Type B pancreatic cell (in vitro differentiated cells): ENCODE data around the gene FGD3. TPM values are rescaled to one million over a fixed set of nuclear protein-coding genes. Genes with fewer than 3 reads are reported as not detected.

Experiments used
- DNase-seq: peaks from one replicate; pipeline ENCODE4 v3.0.0; 2021; ENCODE audit warnings: mixed read lengths; ENCODE audit not compliant: unreplicated experiment; ENCODE audit errors: extremely low spot score
- H3K27ac Mint-ChIP-seq: 2 replicates; pipeline ENCODE4 v1.8.0; 2021; ENCODE audit warnings: mild to moderate bottlenecking, mixed read lengths
- H3K27me3 Mint-ChIP-seq: 2 replicates; pipeline ENCODE4 v1.8.0; 2021; ENCODE audit warnings: mixed read lengths
- H3K36me3 Mint-ChIP-seq: 2 replicates; pipeline ENCODE4 v1.8.0; 2021; ENCODE audit warnings: mixed read lengths
- H3K4me1 Mint-ChIP-seq: one replicate; pipeline ENCODE4 v1.8.0; 2021; ENCODE audit warnings: mixed read lengths; ENCODE audit not compliant: unreplicated experiment
- H3K4me3 Mint-ChIP-seq: 2 replicates; pipeline ENCODE4 v1.8.0; 2021; ENCODE audit warnings: mild to moderate bottlenecking, mixed read lengths
- H3K9me3 Mint-ChIP-seq: 2 replicates; pipeline ENCODE4 v1.8.0; 2021; ENCODE audit warnings: mixed read lengths
- total RNA-seq: library from RNA; stranded (reverse); gene quantifications from 2 replicates; pipeline ENCODE4 v1.2.1, GENCODE V29; 2021; ENCODE audit warnings: low replicate concordance
- TF ChIP-seq, protein P1 (sequence below): fragments of 200-600 bp; sonication (generic); conservative IDR thresholded peaks from 2 replicates; pipeline ENCODE4 v1.5.0; 2021; ENCODE audit warnings: antibody characterized with exemption, mild to moderate bottlenecking

The FGD3 gene
- total RNA-seq, 1 donor from 2014 or later: 5.5 TPM

DNA sequence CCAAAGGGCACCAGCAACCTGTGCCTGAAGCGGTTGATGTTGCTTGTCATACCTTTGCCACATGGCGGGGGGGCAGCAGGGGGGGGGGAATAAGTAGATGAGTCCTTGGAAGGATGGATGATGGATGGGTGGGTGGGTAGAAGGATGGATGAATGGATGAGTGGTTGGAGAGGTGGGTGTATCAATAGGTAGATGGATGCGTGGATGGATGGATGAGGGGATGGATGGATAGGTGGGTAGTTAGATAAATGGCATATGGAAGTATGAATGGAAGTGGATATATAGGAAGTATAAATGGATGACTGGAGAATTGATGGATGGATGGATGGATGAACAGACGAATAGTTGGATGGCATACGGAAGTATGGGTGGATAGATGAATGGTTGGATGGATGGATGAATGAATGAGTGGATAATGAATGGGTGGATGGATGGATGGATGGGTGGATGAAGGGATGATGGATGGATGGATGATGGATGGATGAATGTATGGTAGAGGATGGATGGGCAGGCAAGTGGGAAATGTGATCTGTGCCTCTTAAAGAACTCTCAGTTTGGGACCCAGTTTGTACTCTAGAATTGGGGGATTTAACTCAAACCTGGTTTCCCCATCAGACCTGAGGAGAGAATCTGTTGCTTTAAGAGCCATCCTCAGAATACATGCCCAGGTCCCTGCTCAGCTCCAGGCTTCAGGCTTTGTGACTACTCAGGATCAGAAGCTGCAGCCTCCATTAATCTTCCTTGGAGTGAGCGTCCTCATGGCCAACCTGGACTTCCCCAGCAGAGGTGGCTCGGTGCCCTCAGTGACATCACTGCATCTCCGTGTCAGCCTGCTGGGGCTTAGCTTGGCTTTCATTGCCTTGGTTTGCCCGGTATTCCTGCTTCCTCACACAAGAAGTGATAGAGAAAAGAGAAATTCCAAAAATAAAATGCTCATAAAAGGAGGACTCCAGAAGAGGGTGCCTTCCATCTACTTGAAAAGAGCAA, 83.6 kb downstream of the FGD3 start:
- Mint-ChIP-seq H3K4me1 (peaks cover 5% of the 10 kb centered on the region), H3K4me3 (no peak overlapping the region), H3K9me3 (no peaks in the 10 kb centered on the region), H3K36me3 (no peaks in the 10 kb centered on the region), H3K27ac (no peak overlapping the region), H3K27me3 (peaks cover 3% of the 10 kb centered on the region)
- DNase-seq: no peak
- TF ChIP-seq, protein P1, sequence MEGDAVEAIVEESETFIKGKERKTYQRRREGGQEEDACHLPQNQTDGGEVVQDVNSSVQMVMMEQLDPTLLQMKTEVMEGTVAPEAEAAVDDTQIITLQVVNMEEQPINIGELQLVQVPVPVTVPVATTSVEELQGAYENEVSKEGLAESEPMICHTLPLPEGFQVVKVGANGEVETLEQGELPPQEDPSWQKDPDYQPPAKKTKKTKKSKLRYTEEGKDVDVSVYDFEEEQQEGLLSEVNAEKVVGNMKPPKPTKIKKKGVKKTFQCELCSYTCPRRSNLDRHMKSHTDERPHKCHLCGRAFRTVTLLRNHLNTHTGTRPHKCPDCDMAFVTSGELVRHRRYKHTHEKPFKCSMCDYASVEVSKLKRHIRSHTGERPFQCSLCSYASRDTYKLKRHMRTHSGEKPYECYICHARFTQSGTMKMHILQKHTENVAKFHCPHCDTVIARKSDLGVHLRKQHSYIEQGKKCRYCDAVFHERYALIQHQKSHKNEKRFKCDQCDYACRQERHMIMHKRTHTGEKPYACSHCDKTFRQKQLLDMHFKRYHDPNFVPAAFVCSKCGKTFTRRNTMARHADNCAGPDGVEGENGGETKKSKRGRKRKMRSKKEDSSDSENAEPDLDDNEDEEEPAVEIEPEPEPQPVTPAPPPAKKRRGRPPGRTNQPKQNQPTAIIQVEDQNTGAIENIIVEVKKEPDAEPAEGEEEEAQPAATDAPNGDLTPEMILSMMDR: no peak

DNA sequence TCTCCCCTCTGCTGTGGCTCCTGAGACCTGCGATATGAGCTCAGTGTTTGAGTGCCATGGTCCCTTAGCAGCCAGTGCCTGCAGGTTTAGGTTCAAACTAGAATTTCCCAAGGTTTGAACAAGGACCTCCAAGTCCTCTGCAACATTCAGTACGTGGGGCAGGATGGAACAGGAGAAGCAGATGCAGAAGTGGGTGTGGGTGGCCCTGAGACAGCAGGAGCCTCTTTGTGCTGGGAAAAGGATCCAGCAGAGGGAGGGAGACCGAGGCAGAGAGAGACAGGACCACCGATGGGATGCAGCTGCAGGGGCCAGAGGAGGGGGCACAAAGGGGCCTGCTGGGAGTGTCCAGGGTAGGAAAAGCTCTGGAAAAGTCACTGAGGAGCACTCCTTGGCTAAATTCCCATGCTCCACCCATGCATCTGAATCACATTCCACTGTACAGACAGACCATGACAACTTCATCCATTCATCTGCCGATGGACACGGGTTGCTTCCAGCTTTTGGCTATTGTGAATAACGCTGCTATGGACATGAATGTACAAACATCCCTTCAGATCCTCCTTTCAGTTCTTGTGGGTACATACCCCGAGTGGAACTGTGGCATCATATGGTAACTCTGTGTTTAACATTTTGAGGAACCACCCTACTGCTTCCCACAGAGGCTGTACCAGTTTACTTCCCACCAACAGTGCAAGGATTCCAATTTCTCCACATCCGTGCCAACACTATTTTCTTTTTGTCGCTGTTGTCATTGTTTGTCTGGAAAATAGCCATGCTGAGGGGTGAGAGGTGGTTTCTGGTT, 84.5 kb downstream of the FGD3 start:
- no peak for DNase-seq
- H3K4me3 Mint-ChIP-seq: no peak overlapping the region
- no peaks in the 10 kb centered on the region for H3K36me3 Mint-ChIP-seq
- TF ChIP-seq, protein P1: no peak
- no peak overlapping the region for H3K27ac Mint-ChIP-seq
- H3K4me1 Mint-ChIP-seq: peaks cover 5% of the 10 kb centered on the region
- no peaks in the 10 kb centered on the region for H3K9me3 Mint-ChIP-seq
- H3K27me3 Mint-ChIP-seq: peaks cover 3% of the 10 kb centered on the region

DNA sequence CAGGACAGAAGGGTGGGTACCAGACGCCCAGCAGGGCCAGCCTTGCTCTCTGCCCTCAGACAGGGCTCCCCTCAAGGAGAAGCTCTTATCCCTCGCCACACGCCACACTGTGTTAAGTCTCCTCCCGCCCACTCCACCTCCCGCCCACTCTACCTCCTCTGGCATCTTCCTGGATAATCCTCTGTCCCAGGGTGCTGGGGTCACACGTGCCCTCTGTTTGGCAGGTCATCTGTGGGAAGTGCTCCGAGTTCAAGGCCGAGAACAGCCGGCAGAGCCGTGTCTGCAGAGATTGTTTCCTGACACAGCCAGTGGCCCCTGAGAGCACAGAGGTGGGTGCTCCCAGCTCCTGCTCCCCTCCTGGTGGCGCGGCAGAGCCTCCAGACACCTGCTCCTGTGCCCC, 85.2 kb downstream of the FGD3 start:
- Mint-ChIP-seq H3K27me3 (peaks cover 3% of the 10 kb centered on the region), H3K4me3 (no peak overlapping the region), H3K4me1 (peaks cover 9% of the 10 kb centered on the region), H3K9me3 (no peaks in the 10 kb centered on the region), H3K36me3 (no peaks in the 10 kb centered on the region), H3K27ac (no peak overlapping the region)
- DNase-seq: no peak
- TF ChIP-seq, protein P1: no peak

DNA sequence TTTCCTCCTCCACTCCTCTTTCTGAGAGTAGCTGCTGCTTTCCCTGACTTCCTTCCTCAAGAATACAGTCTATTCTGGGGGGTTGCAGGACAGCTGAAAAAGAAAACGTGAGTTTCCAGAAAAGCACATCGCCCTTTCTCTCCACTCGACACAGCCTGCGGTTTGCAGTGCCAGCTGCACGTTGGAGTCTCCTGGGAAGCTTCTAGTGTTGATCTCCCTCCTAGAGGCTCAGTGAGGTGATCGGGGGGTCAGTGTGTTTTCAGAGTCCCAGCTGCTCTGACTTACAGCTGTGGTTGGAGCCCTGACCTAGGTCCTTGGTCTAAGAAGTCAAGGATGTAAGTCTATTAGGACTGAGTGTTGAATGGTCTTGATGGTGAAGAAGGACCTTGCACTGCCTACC, 86.2 kb downstream of the FGD3 start:
- H3K36me3 Mint-ChIP-seq: no peaks in the 10 kb centered on the region
- no peak overlapping the region for H3K27ac Mint-ChIP-seq
- no peak overlapping the region for H3K4me3 Mint-ChIP-seq
- peaks cover 9% of the 10 kb centered on the region for H3K4me1 Mint-ChIP-seq
- DNase-seq: no peak
- TF ChIP-seq, protein P1: no peak
- H3K9me3 Mint-ChIP-seq: no peaks in the 10 kb centered on the region
- peaks cover 3% of the 10 kb centered on the region for H3K27me3 Mint-ChIP-seq

DNA sequence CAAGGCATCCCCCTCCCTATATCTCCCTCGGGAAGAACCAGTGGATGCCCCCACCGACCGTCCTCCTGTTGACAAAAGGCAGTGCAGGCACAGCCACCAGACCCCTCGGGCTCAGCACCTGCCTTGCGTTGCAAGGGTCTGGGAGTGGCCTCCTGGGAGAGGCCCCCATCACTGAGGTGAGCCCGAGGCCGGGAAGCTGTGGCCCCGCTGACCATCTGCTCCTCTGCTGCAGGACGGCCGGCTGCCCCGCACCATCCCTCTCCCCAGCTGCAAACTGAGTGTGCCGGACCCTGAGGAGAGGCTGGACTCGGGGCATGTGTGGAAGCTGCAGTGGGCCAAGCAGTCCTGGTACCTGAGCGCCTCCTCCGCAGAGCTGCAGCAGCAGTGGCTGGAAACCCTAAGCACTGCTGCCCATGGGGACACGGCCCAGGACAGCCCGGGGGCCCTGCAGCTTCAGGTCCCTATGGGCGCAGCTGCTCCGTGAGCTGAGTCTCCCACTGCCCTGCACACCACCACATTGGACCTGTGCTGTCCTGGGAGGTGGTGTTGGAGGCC, 87.9 kb downstream of the FGD3 start:
- DNase-seq: no peak
- TF ChIP-seq, protein P1: no peak
- Mint-ChIP-seq H3K9me3 (no peaks in the 10 kb centered on the region), H3K4me3 (no peak overlapping the region), H3K27ac (no peak overlapping the region), H3K27me3 (peaks cover 3% of the 10 kb centered on the region), H3K4me1 (peaks cover 9% of the 10 kb centered on the region), H3K36me3 (no peaks in the 10 kb centered on the region)
